ENCODE results near the gene ROPN1L. TPM values are rescaled to one million over a fixed set of nuclear protein-coding genes. Genes with fewer than 3 reads are reported as not detected.

The ROPN1L gene
- total and polyA plus RNA-seq, 10 of the 15 experiments (the other 5 are each of a cell fraction or from before 2014, with no cell fraction given) = 0.07 to 0.38 (median 0.22) TPM; not detected in 6

DNA sequence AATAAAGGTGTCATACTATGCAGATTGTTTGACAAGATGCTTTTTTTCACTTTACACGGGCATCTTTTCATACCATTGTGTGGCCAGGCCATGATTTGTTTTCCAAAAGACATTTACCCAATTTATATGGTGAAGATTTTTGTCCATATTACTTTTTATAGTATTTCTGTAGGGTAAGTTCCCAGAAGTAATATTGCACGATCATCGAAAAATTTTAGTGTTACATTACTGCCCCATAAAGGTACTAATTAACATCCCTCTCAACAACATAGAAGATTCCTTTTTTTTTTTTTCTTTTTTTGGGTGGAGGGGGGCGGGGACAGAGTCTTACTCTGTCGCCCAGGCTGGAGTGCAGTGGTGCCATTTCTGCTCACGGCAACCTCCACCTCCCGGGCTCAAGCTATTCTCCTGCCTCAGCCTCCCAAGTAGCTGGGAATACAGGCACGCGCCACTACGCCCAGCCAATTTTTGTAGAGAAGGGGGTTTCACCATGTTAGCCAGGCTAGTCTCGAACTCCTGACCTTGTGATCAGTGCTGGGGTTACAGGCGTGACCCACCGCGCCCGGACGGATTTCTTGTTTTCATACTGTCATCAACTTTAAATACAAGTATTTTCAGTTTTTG, 1.2 kb upstream of the ROPN1L start:
- no peak overlapping the region for H3K4me3 ChIP-seq
- H3K36me3 ChIP-seq (ENCODE audit: control insufficient read depth in 2 of 2, insufficient read depth in 2 of 2, low read length in 1 of 2) = peaks cover 0 to 2% of the 10 kb centered on the region in 2 experiments; a peak in 1 of 4 replicates
- peak overlapping the region; percentile 100 for H3K4me2 ChIP-seq (ENCODE audit: control insufficient read depth, insufficient read depth)
- in situ Hi-C loops (cut with MboI) (no loop called here), intact Hi-C loops (cut with micrococcal nuclease; ENCODE audit: unreplicated experiment) (loop anchor here (5.0 kb wide), 1 partner anchor 158 kb away; no protein-coding TSS in a partner anchor)
- WGBS (ENCODE audit: insufficient coverage, insufficient replicate concordance, low lambda C conversion rate, missing lambda C conversion rate) = 97% methylated on average over 15 of the region's 16 CpGs
- ChIA-PET CTCF (interaction anchor here (1.3 to 4.2 kb wide), 3 partner anchors 11 to 187 kb away, joined by 3 to 27 read pairs (median 21); no protein-coding TSS in a partner anchor), RAD21 (ENCODE audit: unreplicated experiment) (interaction anchor here (0.6 to 2.3 kb wide), 2 partner anchors 49 to 156 kb away, joined by 3 to 6 read pairs; no protein-coding TSS in a partner anchor), SMC1A (ENCODE audit: uncharacterized antibody, unreplicated experiment) (interaction anchor here (1.0 kb wide), 1 partner anchor 11 kb away, joined by 3 read pairs; no protein-coding TSS in a partner anchor), POLR2A (no interaction called here)
- BruUV-seq (replicated peaks) = no TSS peak
- ATAC-seq (no peak), FAIRE-seq (no peak), DNase-seq (ENCODE audit: low read depth, low spot score) (no peak)
- H3K27ac ChIP-seq (ENCODE audit: control insufficient read depth, insufficient read depth) = no peak overlapping the region
- no peaks in the 10 kb centered on the region for H3K9me3 ChIP-seq (replicated peaks; ENCODE audit: control insufficient read depth, insufficient read depth, low read length)
- no peaks in the 10 kb centered on the region for H3K79me2 ChIP-seq (ENCODE audit: control insufficient read depth, insufficient read depth, low read length)
- H2AFZ ChIP-seq (ENCODE audit: control insufficient read depth, low read depth, low read length) = no peak overlapping the region
- no peak overlapping the region for H3K9ac ChIP-seq (ENCODE audit: control insufficient read depth, insufficient read depth, low read length)
- peaks cover 10% of the 10 kb centered on the region for H3K4me1 ChIP-seq (ENCODE audit: control insufficient read depth, insufficient read depth, low read length)
- peaks cover 0 to 6% of the 10 kb centered on the region in 2 experiments; a peak in 2 of 4 replicates for H3K27me3 ChIP-seq (replicated peaks in 1 of 2; ENCODE audit: control insufficient read depth in 2 of 2, insufficient read depth in 2 of 2, low read length in 1 of 2)
- H4K20me1 ChIP-seq (ENCODE audit: control insufficient read depth, insufficient read depth) = no peaks in the 10 kb centered on the region
- TF ChIP-seq, protein P1, sequence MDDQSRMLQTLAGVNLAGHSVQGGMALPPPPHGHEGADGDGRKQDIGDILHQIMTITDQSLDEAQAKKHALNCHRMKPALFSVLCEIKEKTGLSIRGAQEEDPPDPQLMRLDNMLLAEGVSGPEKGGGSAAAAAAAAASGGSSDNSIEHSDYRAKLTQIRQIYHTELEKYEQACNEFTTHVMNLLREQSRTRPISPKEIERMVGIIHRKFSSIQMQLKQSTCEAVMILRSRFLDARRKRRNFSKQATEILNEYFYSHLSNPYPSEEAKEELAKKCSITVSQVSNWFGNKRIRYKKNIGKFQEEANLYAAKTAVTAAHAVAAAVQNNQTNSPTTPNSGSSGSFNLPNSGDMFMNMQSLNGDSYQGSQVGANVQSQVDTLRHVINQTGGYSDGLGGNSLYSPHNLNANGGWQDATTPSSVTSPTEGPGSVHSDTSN (IDR thresholded peaks at IDR 0.05; ENCODE audit: insufficient replicate concordance, low read depth, low read length) = no peak
- TF ChIP-seq, protein P2, sequence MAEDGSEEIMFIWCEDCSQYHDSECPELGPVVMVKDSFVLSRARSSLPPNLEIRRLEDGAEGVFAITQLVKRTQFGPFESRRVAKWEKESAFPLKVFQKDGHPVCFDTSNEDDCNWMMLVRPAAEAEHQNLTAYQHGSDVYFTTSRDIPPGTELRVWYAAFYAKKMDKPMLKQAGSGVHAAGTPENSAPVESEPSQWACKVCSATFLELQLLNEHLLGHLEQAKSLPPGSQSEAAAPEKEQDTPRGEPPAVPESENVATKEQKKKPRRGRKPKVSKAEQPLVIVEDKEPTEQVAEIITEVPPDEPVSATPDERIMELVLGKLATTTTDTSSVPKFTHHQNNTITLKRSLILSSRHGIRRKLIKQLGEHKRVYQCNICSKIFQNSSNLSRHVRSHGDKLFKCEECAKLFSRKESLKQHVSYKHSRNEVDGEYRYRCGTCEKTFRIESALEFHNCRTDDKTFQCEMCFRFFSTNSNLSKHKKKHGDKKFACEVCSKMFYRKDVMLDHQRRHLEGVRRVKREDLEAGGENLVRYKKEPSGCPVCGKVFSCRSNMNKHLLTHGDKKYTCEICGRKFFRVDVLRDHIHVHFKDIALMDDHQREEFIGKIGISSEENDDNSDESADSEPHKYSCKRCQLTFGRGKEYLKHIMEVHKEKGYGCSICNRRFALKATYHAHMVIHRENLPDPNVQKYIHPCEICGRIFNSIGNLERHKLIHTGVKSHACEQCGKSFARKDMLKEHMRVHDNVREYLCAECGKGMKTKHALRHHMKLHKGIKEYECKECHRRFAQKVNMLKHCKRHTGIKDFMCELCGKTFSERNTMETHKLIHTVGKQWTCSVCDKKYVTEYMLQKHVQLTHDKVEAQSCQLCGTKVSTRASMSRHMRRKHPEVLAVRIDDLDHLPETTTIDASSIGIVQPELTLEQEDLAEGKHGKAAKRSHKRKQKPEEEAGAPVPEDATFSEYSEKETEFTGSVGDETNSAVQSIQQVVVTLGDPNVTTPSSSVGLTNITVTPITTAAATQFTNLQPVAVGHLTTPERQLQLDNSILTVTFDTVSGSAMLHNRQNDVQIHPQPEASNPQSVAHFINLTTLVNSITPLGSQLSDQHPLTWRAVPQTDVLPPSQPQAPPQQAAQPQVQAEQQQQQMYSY (CRISPR knock-in tag; IDR thresholded peaks at IDR 0.05) = no peak
- TF ChIP-seq PAX8 (IDR thresholded peaks at IDR 0.05) = no peak
- TF ChIP-seq ZNF274 (IDR thresholded peaks at IDR 0.05; ENCODE audit: insufficient read depth, insufficient read length) = no peak
- TF ChIP-seq SPI1 (IDR thresholded peaks at IDR 0.05; ENCODE audit: borderline replicate concordance, insufficient read depth, low read depth, low read length) = no peak
- TF ChIP-seq, protein P3, sequence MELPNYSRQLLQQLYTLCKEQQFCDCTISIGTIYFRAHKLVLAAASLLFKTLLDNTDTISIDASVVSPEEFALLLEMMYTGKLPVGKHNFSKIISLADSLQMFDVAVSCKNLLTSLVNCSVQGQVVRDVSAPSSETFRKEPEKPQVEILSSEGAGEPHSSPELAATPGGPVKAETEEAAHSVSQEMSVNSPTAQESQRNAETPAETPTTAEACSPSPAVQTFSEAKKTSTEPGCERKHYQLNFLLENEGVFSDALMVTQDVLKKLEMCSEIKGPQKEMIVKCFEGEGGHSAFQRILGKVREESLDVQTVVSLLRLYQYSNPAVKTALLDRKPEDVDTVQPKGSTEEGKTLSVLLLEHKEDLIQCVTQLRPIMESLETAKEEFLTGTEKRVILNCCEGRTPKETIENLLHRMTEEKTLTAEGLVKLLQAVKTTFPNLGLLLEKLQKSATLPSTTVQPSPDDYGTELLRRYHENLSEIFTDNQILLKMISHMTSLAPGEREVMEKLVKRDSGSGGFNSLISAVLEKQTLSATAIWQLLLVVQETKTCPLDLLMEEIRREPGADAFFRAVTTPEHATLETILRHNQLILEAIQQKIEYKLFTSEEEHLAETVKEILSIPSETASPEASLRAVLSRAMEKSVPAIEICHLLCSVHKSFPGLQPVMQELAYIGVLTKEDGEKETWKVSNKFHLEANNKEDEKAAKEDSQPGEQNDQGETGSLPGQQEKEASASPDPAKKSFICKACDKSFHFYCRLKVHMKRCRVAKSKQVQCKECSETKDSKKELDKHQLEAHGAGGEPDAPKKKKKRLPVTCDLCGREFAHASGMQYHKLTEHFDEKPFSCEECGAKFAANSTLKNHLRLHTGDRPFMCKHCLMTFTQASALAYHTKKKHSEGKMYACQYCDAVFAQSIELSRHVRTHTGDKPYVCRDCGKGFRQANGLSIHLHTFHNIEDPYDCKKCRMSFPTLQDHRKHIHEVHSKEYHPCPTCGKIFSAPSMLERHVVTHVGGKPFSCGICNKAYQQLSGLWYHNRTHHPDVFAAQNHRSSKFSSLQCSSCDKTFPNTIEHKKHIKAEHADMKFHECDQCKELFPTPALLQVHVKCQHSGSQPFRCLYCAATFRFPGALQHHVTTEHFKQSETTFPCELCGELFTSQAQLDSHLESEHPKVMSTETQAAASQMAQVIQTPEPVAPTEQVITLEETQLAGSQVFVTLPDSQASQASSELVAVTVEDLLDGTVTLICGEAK (IDR thresholded peaks at IDR 0.05; ENCODE audit: borderline replicate concordance) = no peak
- TF ChIP-seq, protein P4, sequence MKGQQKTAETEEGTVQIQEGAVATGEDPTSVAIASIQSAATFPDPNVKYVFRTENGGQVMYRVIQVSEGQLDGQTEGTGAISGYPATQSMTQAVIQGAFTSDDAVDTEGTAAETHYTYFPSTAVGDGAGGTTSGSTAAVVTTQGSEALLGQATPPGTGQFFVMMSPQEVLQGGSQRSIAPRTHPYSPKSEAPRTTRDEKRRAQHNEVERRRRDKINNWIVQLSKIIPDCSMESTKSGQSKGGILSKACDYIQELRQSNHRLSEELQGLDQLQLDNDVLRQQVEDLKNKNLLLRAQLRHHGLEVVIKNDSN (IDR thresholded peaks at IDR 0.05; ENCODE audit: borderline replicate concordance, extremely low read length, insufficient read depth, low read depth, low read length) = no peak

Measured in GM12878 (cell line).